ENCODE measurements around the gene PAPPA2. TPM values are rescaled to one million over a fixed set of nuclear protein-coding genes. Genes with fewer than 3 reads are reported as not detected.

The PAPPA2 gene
- total RNA-seq, 6 donors from 2014 or later, result under 0.01 to 2.4 (median 0.45) TPM

DNA sequence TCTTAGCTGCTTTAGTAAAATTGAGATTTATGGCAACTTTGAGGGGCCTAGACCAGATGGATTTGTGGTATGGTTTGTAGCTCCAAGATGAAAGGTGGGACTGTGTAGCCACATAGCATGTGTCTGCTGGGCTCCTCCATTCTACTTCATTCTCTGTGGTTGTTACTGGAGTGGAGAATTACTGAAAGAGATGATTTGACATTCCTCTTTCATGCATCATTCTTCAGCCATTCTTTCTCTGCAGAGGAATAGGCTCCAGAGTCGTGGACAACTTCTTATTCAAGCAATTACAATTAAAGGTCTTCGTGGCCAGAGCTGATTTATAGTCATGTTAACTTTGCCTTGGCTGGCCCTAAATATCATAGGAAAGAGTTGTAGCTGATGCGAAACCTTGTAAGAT lies 328.9 kb downstream of the PAPPA2 start:
- Histone ChIP-seq H3K9me3 (no peaks in the 10 kb centered on the region), H3K4me1 (no peaks in the 10 kb centered on the region), H3K27ac (no peak overlapping the region), H3K4me3 (no peak overlapping the region), H3K27me3 (no peaks in the 10 kb centered on the region), H3K36me3 (no peaks in the 10 kb centered on the region)
- DNase-seq (no peak), ATAC-seq (ENCODE audit: low FRiP score in 2 of 2) (no peak)
- WGBS, 2 donors, result 76 to 83% methylated on average over 3 of the region's 3 CpGs
- TF ChIP-seq, protein P1, sequence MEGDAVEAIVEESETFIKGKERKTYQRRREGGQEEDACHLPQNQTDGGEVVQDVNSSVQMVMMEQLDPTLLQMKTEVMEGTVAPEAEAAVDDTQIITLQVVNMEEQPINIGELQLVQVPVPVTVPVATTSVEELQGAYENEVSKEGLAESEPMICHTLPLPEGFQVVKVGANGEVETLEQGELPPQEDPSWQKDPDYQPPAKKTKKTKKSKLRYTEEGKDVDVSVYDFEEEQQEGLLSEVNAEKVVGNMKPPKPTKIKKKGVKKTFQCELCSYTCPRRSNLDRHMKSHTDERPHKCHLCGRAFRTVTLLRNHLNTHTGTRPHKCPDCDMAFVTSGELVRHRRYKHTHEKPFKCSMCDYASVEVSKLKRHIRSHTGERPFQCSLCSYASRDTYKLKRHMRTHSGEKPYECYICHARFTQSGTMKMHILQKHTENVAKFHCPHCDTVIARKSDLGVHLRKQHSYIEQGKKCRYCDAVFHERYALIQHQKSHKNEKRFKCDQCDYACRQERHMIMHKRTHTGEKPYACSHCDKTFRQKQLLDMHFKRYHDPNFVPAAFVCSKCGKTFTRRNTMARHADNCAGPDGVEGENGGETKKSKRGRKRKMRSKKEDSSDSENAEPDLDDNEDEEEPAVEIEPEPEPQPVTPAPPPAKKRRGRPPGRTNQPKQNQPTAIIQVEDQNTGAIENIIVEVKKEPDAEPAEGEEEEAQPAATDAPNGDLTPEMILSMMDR (IDR thresholded peaks at IDR 0.05), result no peak
- TF ChIP-seq POLR2A (IDR thresholded peaks at IDR 0.05) (no peak), EP300 (IDR thresholded peaks at IDR 0.05) (no peak), POLR2AphosphoS5 (IDR thresholded peaks at IDR 0.05) (no peak)

DNA sequence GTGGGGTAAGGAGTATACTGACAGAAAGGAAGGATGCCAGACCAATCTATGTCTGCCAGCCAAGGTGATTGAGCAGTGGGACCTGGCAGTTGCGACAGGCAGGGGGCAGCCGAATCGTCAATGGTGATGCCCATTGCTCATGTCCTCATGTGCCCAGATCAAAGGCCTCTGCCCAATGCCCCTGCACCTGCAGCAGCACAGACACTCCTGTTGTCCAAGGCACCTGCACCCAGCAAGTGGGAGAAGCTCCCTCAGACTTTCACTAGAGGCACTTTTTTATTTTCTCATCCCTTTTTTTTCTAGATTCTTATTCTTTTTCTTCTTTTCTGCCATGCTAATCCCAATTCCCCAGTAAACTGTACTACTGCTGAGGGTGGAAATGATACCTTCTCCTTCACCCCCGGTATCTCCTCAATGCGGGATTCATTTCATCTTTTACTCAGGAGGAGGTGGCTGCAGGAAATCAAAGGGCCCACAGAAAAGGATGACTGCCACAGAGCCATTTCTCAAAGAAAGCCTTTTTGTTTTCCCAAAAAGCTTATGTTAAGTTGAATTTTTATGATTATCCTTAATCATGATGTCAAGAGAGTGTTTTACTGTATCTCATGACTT lies 332.0 kb downstream of the PAPPA2 start:
- H3K9me3 ChIP-seq, result no peaks in the 10 kb centered on the region
- H3K36me3 ChIP-seq, result no peaks in the 10 kb centered on the region
- no peak for ATAC-seq (ENCODE audit: low FRiP score in 2 of 2)
- no peaks in the 10 kb centered on the region for H3K27me3 ChIP-seq
- WGBS, 2 donors, result 88 to 95% methylated on average over 4 to 5 of the region's 5 CpGs
- no peak for DNase-seq
- H3K4me3 ChIP-seq, result no peak overlapping the region
- H3K4me1 ChIP-seq, result no peaks in the 10 kb centered on the region
- no peak overlapping the region for H3K27ac ChIP-seq
- TF ChIP-seq POLR2A (IDR thresholded peaks at IDR 0.05) (no peak), POLR2AphosphoS5 (IDR thresholded peaks at IDR 0.05) (no peak), EP300 (IDR thresholded peaks at IDR 0.05) (no peak)
- TF ChIP-seq, protein P1 (IDR thresholded peaks at IDR 0.05), result no peak

DNA sequence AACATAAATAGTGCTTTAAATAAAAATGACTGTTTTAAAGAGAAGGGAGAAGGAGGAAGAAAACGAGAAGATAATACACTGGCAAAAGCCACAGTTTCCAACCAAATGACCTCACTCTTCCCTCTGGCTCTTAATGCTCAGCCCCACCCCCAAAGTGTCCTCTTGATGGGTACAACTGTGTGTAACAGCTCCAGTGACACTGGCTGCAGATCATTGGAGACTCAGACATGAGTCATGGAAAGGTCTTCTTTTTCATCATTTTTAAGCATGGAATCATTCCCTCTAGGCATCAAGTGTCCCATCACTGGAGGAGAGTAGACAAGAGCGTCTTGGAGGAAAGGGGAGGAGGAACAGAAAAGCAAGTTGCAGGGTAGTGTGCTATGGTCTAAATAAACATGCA lies 333.0 kb downstream of the PAPPA2 start:
- Histone ChIP-seq H3K27me3 (no peaks in the 10 kb centered on the region), H3K9me3 (no peaks in the 10 kb centered on the region), H3K4me1 (no peaks in the 10 kb centered on the region), H3K36me3 (no peaks in the 10 kb centered on the region), H3K27ac (no peak overlapping the region), H3K4me3 (no peak overlapping the region)
- 49 to 56% methylated on average over 2 of the region's 2 CpGs for WGBS, 2 donors
- DNase-seq (no peak), ATAC-seq (ENCODE audit: low FRiP score in 2 of 2) (peak in 1 of 2 donors; percentile 64)
- no peak for TF ChIP-seq POLR2A (IDR thresholded peaks at IDR 0.05)
- no peak for TF ChIP-seq EP300 (IDR thresholded peaks at IDR 0.05)
- TF ChIP-seq, protein P1 (IDR thresholded peaks at IDR 0.05), result no peak
- TF ChIP-seq POLR2AphosphoS5 (IDR thresholded peaks at IDR 0.05), result no peak

DNA sequence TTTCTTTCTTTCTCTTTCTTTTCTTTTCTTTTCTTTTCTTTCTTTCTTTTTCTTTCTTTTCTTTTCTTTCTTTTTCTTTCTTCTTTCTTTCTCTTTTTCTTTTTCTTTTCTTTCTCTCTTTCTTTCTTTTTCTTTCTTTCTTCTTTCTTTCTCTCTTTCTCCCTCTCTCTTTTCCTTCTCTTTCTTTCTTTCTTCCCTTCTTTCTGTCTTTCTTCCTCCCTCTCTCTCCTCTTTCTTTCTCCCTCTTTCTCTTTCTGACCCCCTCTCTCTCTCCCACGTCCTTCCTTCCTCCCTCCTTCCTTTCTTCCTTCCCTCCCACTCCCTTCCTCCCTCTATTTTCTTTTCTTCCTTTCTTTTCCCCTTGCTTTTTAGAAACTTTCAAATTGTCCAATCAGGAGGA lies 333.6 kb downstream of the PAPPA2 start:
- Histone ChIP-seq H3K4me1 (no peaks in the 10 kb centered on the region), H3K36me3 (no peaks in the 10 kb centered on the region), H3K27ac (no peak overlapping the region), H3K27me3 (no peaks in the 10 kb centered on the region), H3K9me3 (no peaks in the 10 kb centered on the region), H3K4me3 (no peak overlapping the region)
- no peak for ATAC-seq (ENCODE audit: low FRiP score in 2 of 2)
- DNase-seq, result no peak
- 47 to 56% methylated on average over 1 of the region's 1 CpG for WGBS, 2 donors
- TF ChIP-seq EP300 (IDR thresholded peaks at IDR 0.05), result no peak

DNA sequence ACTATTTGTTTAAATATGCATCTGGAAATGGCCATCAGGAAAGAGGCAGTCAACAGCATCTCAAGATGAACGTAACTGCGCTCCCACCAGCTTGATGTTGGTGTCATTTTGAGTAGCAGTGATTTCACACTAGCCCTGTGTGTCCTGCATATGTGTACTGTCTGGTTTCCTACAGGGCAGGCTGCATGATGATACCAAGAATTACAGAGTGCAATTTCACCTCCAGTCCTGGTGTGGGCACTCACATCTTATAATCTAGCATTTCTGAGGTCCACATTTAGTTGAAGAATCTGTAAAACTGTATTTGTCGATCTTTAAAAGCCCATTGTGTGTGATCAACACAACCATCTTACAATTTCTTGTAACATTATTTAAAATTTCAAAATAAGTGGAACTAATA lies 336.4 kb downstream of the PAPPA2 start:
- Histone ChIP-seq H3K4me3 (no peak overlapping the region), H3K4me1 (no peaks in the 10 kb centered on the region), H3K9me3 (no peaks in the 10 kb centered on the region), H3K27me3 (no peaks in the 10 kb centered on the region), H3K36me3 (no peaks in the 10 kb centered on the region), H3K27ac (no peak overlapping the region)
- TF ChIP-seq EP300 (IDR thresholded peaks at IDR 0.05) (no peak), POLR2AphosphoS5 (IDR thresholded peaks at IDR 0.05) (no peak), POLR2A (IDR thresholded peaks at IDR 0.05) (no peak)
- TF ChIP-seq, protein P1 (IDR thresholded peaks at IDR 0.05), result no peak
- DNase-seq (no peak), ATAC-seq (ENCODE audit: low FRiP score in 2 of 2) (no peak)
- WGBS, 2 donors, result 85 to 92% methylated on average over 3 of the region's 3 CpGs
